NCI-H128 (cell line): Measurements from ENCODE around the gene TMX1.

Source experiments
- DNase-seq: peaks from one replicate; lab custom pipeline; 2025; ENCODE audit not compliant: unreplicated experiment; lab: John Stamatoyannopoulos, UW

TMX1 gene

GRCh38 chr14:51242545-51243490 is 2.8 kb downstream of the TMX1 start:
- no peak for DNase-seq

GRCh38 chr14:51244591-51244990 is 4.5 kb downstream of the TMX1 start:
- no peak for DNase-seq

- no peak for DNase-seq
These were observed 6.0 kb downstream of the TMX1 start for GRCh38 chr14:51246032-51246431.

DNA sequence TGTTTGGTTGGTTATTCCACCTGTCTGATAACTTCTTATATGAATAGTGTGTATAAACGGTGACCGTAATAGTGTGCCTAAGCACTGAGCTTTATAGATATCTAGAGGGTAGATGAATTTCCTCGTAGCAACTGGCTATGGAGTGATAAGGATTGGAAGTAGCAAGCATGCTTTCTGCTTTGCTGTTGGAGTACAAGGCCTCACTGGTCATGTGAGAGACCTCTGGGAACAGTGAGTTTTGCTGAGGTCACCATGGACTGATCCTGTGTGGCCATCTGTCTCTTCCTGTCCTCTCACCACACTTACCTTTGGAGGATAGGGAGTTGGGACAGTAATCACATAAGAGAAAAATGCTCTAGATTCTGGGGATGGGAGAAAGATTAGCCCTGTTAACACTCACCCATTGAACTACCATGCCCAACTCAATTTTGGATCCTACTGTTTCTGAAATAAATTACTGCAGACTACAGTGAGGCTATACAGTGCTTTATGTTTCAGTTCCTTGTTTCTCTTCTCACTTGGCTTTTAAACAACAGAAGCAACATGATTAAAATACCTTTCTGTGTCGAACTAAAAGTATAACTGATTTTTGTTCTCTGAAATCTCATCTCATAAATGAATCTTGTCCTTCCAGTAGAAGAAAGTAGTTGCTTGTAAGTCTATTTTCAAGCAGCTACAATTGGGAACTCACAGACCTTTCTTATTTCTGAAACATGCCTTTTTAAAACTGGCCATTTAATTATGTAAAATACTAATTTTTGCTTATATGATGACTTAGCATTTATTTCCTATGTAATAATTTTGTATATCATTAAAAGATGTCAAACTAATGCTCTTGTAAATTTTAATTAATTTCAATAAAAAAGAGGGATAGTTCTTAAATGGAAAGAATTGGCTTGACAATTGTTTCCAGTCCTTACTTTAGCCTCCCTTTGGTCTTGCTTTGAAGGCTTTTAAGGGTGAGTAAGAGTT is 8.3 kb downstream of the TMX1 start:
- DNase-seq, result no peak

DNA sequence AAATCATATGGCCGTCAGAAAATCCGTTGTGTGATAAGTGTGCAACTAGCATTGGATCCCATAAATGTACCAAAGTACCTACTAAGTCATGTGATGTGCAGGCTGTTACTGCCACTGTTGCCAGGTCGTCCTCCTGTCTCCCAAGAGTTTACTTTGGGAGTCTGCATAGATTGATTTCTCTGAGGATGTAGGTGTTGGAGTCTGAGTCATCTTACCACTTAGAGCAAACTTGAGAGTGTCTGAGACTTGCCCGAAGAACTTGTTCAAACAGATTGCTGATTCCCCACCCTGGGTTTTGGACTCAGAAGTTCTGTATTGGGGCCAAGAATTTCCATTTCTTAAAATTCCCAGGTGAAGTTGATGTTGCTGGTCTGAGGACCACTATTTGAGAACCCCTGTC is 11.4 kb downstream of the TMX1 start:
- DNase-seq, result no peak

GRCh38 chr14:51253880-51254279 is 13.8 kb downstream of the TMX1 start:
- no peak for DNase-seq

GRCh38 chr14:51258280-51258679 is 18.2 kb downstream of the TMX1 start:
- DNase-seq, result no peak

GRCh38 chr14:51258788-51259187 is 18.7 kb downstream of the TMX1 start:
- no peak for DNase-seq

DNA sequence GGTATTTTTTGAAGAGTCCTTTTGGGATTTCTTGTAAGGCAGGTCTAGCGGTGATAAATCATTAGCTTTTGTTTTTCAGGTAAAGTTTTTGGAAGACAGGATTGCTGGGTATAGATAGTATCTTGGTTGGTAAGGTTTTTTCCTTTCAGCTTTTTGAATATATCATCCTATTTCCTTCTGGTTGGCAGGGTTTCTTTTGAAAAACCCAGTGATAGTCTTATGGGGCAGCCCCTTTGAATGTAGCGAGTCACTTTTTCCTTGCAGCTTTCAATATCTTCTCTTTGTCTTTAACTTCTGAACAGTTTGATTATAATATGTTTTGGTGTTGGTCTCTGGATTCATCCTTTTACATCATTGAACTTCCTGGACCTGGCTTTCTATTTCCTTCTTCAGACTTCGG is 20.2 kb downstream of the TMX1 start:
- no peak for DNase-seq

- DNase-seq, result no peak
These were observed 21.1 kb downstream of the TMX1 start for GRCh38 chr14:51261151-51261550.

GRCh38 chr14:51262868-51263267 is 22.8 kb downstream of the TMX1 start:
- DNase-seq, result no peak

- no peak for DNase-seq
These were observed 29.6 kb downstream of the TMX1 start for GRCh38 chr14:51269634-51270033.

DNA sequence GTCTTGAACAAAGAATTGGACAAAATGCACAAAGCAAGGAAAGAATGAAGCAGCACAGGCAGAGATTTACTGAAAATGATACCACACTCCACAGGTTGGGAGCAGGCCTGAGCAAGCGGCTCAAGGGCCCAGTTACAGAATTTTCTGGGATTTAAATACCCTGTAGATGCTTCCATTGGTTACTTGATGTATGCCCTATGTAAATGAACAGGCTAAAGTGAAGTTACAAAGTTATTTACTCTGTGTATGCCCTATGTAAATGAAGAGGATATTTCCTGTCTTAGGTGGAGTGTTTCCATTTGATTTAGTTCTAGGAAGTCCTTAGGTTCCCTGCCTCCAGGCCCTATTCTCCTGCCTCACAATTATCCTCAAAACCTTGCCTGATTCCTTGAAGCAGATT is 36.6 kb downstream of the TMX1 start:
- no peak for DNase-seq

- no peak for DNase-seq
These were observed 37.8 kb downstream of the TMX1 start for GRCh38 chr14:51277753-51278415.

DNA sequence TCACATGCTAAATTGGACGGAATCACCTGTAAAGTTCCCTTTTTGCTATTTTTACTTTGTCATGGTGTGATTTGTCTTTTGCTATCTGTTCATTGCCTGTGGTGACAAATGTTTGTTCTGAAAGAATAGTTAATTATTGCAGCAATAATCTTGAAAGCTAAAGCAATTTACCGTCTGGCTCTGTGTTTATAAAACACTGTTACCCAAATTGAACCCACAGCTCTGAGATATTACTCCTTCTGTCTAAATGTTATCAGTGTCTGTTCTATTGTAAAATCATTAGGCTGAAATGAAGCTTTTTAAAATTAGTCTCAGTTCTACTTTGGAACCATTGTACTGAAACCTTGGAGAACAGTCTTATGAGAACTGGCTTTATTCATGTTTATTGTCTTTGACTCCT is 42.5 kb downstream of the TMX1 start:
- no peak for DNase-seq

DNA sequence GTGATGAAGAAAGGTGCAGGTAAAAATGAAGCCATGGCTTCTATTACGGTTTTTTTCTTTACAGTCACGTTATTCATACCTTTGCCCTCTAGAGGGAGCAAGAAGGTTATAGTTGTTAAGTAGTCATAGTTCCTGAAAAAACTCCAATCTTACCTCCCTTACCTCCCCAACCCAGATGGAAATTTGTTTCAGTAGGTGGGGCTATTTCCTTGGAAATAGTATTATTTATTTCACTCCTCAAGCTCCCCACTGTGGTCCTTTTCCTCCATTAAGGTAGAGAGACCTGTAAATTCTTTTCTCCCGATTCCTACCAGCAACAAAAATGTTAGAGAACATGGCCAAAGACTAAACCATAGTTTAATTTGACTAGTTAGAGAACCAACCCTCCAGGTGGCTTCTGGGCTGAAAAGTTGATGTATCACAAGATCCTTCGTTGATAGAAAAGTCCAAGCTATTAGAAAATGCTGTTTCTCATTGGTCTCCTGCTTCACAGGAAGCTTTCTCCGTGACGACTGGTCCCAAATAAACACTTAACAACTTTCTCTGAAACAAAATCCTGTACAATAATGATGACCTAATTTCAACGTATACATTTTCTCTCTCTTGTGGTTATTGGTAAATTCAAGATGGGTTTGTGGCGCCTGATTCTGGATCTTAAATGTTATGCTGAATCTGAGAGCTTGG is 43.5 kb downstream of the TMX1 start:
- DNase-seq, result peak; percentile 78

DNA sequence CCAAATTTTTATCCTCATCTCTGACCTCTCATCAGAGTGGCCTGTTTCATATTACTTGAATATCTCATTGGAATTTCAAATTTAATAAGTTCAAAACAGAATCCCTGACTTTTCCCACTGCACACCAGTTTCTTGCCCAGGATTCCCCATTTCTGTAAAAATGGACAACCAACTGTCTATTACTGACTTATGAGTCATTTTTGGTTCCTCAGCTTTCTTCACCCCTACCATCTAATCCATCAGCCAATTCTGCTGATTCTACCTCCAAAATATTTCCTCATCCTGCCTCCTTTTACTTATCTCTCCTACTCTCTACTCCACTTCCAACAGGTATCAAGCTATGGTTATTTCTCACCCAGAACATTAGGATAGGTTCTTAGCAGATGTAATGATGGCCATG is 44.2 kb downstream of the TMX1 start:
- no peak for DNase-seq

GRCh38 chr14:51285120-51285519 is 45.1 kb downstream of the TMX1 start:
- no peak for DNase-seq

DNA sequence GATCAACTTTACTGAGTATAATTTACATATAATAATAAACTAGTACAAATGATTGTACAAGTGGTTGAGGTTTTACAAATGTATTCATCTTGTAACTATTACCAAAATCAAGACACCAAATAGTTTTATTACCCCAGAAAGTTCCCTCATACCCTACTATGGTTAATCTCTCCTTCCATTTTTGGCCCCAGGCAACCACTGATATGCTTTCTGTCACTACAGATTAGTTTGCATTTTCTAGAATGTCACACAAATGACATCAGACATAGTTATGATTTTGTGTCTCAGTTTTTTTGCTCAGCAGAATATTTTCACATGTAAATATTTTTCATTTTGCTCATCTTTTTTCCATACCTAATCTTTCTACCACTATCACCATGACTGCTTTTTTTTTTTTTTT is 49.1 kb downstream of the TMX1 start:
- no peak for DNase-seq

DNA sequence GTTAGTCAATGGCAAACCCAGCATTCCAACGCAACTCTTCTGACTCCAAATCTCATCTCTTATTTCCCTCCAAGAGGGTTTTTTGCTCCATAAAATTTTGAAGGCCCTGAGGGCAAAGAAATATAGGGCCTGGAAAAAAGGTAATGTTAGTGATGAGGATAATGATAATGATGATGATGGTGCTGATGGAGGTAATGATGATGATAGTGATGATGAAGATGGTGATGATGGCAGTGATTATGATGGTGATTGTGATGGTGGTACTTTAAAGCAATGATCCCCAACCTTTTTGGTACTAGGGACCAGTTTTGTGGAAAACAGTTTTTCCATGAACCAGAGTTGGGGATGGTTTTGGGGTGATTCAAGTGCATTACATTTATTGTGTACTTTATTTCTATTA is 50.1 kb downstream of the TMX1 start:
- DNase-seq, result no peak

GRCh38 chr14:51291016-51291415 is 51.0 kb downstream of the TMX1 start:
- DNase-seq, result no peak
